WTC11 (cell line): ENCODE results near the gene COQ9. TPM values are rescaled to one million over a fixed set of nuclear protein-coding genes. Genes with fewer than 3 reads are reported as not detected.
A peak's percentile ranks its signal among the peaks of the same experiment; 100 is the strongest.

Experiments used
- AFF4 ChIP-seq: sonication (generic); formaldehyde crosslinking; IDR thresholded peaks from 2 replicates; pipeline ENCODE4 v1.8.1; 2023; ENCODE audit warnings: mild to moderate bottlenecking, missing genetic modification reagents, borderline replicate concordance
- ATF2 ChIP-seq: sonication (generic); formaldehyde crosslinking; IDR thresholded peaks from 2 replicates; pipeline ENCODE4 v1.8.1; 2022; ENCODE audit warnings: low read depth, missing genetic modification reagents, borderline replicate concordance
- CDX4 ChIP-seq: fragments of 250-450 bp; sonication (Bioruptor Pico); IDR thresholded peaks from 2 replicates; pipeline ENCODE4 v1.9.0; 2021; ENCODE audit warnings: moderate library complexity, mild to moderate bottlenecking, inconsistent platforms, borderline replicate concordance
- EMX1 ChIP-seq: fragments of 250-450 bp; sonication (Bioruptor Pico); IDR thresholded peaks from 2 replicates; pipeline ENCODE4 v1.8.0; 2021; ENCODE audit warnings: mild to moderate bottlenecking
- ESRRA ChIP-seq: sonication (generic); formaldehyde crosslinking; IDR thresholded peaks from 2 replicates; pipeline ENCODE4 v1.8.1; 2022; ENCODE audit warnings: mild to moderate bottlenecking, missing genetic modification reagents, borderline replicate concordance
- GRHL2 ChIP-seq: fragments of 250-450 bp; sonication (Bioruptor Pico); IDR thresholded peaks from 2 replicates; pipeline ENCODE4 v1.8.0; 2022; ENCODE audit warnings: mild to moderate bottlenecking, moderate library complexity; ENCODE audit not compliant: insufficient replicate concordance, severe bottlenecking
- GTF2I ChIP-seq: fragments of 250-450 bp; sonication (Bioruptor Pico); conservative IDR thresholded peaks from 2 replicates; pipeline ENCODE4 v1.4.0; 2021; ENCODE audit warnings: mild to moderate bottlenecking
- JAZF1 ChIP-seq: fragments of 250-450 bp; sonication (Bioruptor Pico); IDR thresholded peaks from 2 replicates; pipeline ENCODE4 v1.9.0; 2021; ENCODE audit warnings: moderate library complexity, mild to moderate bottlenecking, inconsistent platforms
- JUN ChIP-seq: sonication (generic); formaldehyde crosslinking; IDR thresholded peaks from 2 replicates; pipeline ENCODE4 v1.8.0; 2023; ENCODE audit warnings: mild to moderate bottlenecking, missing genetic modification reagents
- MAX ChIP-seq: sonication (generic); formaldehyde crosslinking; IDR thresholded peaks from 2 replicates; pipeline ENCODE4 v1.8.0; 2022; ENCODE audit warnings: mild to moderate bottlenecking, missing genetic modification reagents
- MLX ChIP-seq: sonication (generic); formaldehyde crosslinking; IDR thresholded peaks from 2 replicates; pipeline ENCODE4 v1.8.1; 2023; ENCODE audit warnings: mild to moderate bottlenecking, missing genetic modification reagents, moderate library complexity
- NFATC4 ChIP-seq: fragments of 250-450 bp; sonication (Bioruptor Pico); IDR thresholded peaks from 2 replicates; pipeline ENCODE4 v1.9.0; 2021; ENCODE audit warnings: mild to moderate bottlenecking
- NR1H2 ChIP-seq: sonication (generic); formaldehyde crosslinking; IDR thresholded peaks from 2 replicates; pipeline ENCODE4 v1.9.0; 2021; ENCODE audit warnings: mild to moderate bottlenecking, moderate library complexity, missing genetic modification reagents
- SOX15 ChIP-seq: fragments of 250-450 bp; sonication (Bioruptor Pico); IDR thresholded peaks from 2 replicates; pipeline ENCODE4 v1.9.0; 2021; ENCODE audit warnings: mild to moderate bottlenecking
- SP1 ChIP-seq: sonication (generic); formaldehyde crosslinking; conservative IDR thresholded peaks from 2 replicates; pipeline ENCODE4 v1.8.1; 2022; ENCODE audit warnings: missing genetic modification reagents
- STAT6 ChIP-seq: sonication (generic); formaldehyde crosslinking; conservative IDR thresholded peaks from 2 replicates; pipeline ENCODE4 v1.8.1; 2023; ENCODE audit warnings: mild to moderate bottlenecking, low read depth, missing genetic modification reagents, moderate library complexity
- TEAD1 ChIP-seq: sonication (generic); formaldehyde crosslinking; IDR thresholded peaks from 2 replicates; pipeline ENCODE4 v1.8.0; 2022; ENCODE audit warnings: mild to moderate bottlenecking, missing genetic modification reagents
- USF1 ChIP-seq: sonication (generic); formaldehyde crosslinking; IDR thresholded peaks from 2 replicates; pipeline ENCODE4 v1.8.0; 2022; ENCODE audit warnings: mild to moderate bottlenecking, missing genetic modification reagents
- ZMAT4 ChIP-seq: fragments of 250-450 bp; sonication (Bioruptor Pico); IDR thresholded peaks from 2 replicates; pipeline ENCODE4 v1.9.0; 2021; ENCODE audit warnings: mild to moderate bottlenecking
- ZNF138 ChIP-seq: sonication (generic); formaldehyde crosslinking; conservative IDR thresholded peaks from 2 replicates; pipeline ENCODE4 v1.8.1; 2022; ENCODE audit warnings: mild to moderate bottlenecking, moderate library complexity, missing genetic modification reagents
- ZNF281 ChIP-seq: sonication (generic); formaldehyde crosslinking; IDR thresholded peaks from 2 replicates; pipeline ENCODE4 v1.8.0; 2023; ENCODE audit warnings: mild to moderate bottlenecking, missing genetic modification reagents
- ZSCAN18 ChIP-seq: fragments of 250-450 bp; sonication (Bioruptor Pico); IDR thresholded peaks from 2 replicates; pipeline ENCODE4 v2.1.2; 2022; ENCODE audit warnings: mild to moderate bottlenecking, moderate library complexity
- total RNA-seq: library from RNA; stranded (reverse); gene quantifications from 3 replicates; pipeline ENCODE4 v1.2.3, GENCODE V29; 2021

Gene COQ9
- total RNA-seq, 1 experiment from 2014 or later, result 39.2 TPM

GRCh38 chr16:57447186-57447962, at the start of gene COQ9, which contains the start of gene CIAPIN1 (continued):
- TF ChIP-seq ZSCAN18 (CRISPR knock-in tag) (no peak), SP1 (CRISPR knock-in tag) (peak; percentile 84), GTF2I (CRISPR knock-in tag) (no peak), EMX1 (no peak), NFATC4 (no peak), SOX15 (CRISPR knock-in tag) (no peak), JUN (peak; percentile 80; the same call in 1 of the 2 replicates), CDX4 (CRISPR knock-in tag) (no peak), STAT6 (0 out of 2 replicates have a peak, but pooled peaks have one; percentile 92), JAZF1 (no peak), MAX (CRISPR knock-in tag) (peak; percentile 86; the same call in 1 of the 2 replicates), USF1 (CRISPR knock-in tag) (peak; percentile 74; the same call in 1 of the 2 replicates), ZNF138 (CRISPR knock-in tag) (no peak), ZNF281 (CRISPR knock-in tag) (peak; percentile 56; the same call in 1 of the 2 replicates), ZMAT4 (CRISPR knock-in tag) (no peak), GRHL2 (CRISPR knock-in tag) (no peak), TEAD1 (CRISPR knock-in tag) (peak; percentile 91), MLX (CRISPR knock-in tag) (no peak), ATF2 (no peak), NR1H2 (no peak), AFF4 (CRISPR knock-in tag) (no peak), ESRRA (peak; percentile 96)
